ENCODE results near the gene SLC25A31. TPM values are rescaled to one million over a fixed set of nuclear protein-coding genes. Genes with fewer than 3 reads are reported as not detected.

The SLC25A31 gene
- total and polyA plus RNA-seq, 2 of the 13 experiments (the other 11 are each of a cell fraction or from before 2014, with no cell fraction given) = 0.04 TPM; not detected in 1

DNA sequence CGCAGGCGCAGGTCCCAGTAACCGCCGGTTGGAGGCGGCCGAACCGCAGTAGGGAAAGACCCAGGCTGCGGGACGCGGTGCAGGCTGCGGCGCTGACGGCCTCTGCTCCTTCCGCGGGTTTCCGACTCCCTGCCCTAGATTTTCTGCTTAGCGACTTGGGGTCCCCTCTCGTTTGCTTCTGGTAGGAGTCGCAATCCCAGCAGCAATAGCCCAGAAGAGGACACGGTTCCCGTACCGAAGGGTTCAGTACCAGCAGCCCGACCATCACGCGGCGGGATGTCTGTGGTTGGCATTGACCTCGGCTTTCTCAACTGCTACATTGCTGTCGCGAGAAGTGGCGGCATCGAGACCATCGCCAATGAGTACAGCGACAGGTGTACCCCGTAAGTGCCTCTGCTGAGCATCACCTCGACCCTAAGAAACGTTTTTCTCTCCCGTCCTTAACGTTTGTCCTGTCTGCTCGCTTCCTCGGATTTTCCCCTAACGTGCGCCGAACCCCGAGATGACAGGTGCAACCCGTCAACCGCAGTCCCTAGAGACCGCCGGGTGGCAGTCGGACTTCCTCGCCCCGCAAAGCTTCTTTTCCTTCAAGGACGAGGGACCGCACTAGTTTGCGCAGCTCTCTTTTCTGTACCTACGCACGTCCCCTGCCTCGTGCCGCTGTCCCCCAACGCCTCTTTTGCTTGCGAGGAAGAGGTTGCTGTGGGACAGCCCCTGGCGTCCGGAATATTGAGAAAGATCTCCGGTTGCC lies 52.2 kb downstream of the SLC25A31 start, which contains the start of gene HSPA4L (continued):
- TF ChIP-seq HNF4G (IDR thresholded peaks at IDR 0.05; ENCODE audit: borderline replicate concordance, low read depth, low read length) = no peak
- TF ChIP-seq HNF4G (CRISPR knock-in tag; IDR thresholded peaks at IDR 0.05; ENCODE audit: borderline replicate concordance, low read depth) = 0 out of 2 replicates have a peak, but pooled peaks have one; percentile 44
- peak; percentile 77 for TF ChIP-seq KMT2A (CRISPR knock-in tag; IDR thresholded peaks at IDR 0.05)
- peak; percentile 27; the same call in 1 of the 2 replicates for TF ChIP-seq KLF13 (CRISPR knock-in tag; IDR thresholded peaks at IDR 0.05)
- 0 out of 2 replicates have a peak, but pooled peaks have one; percentile 34 for TF ChIP-seq SRY (CRISPR knock-in tag; IDR thresholded peaks at IDR 0.05)
- TF ChIP-seq, protein P1, sequence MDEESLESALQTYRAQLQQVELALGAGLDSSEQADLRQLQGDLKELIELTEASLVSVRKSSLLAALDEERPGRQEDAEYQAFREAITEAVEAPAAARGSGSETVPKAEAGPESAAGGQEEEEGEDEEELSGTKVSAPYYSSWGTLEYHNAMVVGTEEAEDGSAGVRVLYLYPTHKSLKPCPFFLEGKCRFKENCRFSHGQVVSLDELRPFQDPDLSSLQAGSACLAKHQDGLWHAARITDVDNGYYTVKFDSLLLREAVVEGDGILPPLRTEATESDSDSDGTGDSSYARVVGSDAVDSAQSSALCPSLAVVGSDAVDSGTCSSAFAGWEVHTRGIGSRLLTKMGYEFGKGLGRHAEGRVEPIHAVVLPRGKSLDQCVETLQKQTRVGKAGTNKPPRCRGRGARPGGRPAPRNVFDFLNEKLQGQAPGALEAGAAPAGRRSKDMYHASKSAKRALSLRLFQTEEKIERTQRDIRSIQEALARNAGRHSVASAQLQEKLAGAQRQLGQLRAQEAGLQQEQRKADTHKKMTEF (CRISPR knock-in tag; IDR thresholded peaks at IDR 0.05) = peak; percentile 48; the same call in 1 of the 2 replicates
- TF ChIP-seq, protein P2, sequence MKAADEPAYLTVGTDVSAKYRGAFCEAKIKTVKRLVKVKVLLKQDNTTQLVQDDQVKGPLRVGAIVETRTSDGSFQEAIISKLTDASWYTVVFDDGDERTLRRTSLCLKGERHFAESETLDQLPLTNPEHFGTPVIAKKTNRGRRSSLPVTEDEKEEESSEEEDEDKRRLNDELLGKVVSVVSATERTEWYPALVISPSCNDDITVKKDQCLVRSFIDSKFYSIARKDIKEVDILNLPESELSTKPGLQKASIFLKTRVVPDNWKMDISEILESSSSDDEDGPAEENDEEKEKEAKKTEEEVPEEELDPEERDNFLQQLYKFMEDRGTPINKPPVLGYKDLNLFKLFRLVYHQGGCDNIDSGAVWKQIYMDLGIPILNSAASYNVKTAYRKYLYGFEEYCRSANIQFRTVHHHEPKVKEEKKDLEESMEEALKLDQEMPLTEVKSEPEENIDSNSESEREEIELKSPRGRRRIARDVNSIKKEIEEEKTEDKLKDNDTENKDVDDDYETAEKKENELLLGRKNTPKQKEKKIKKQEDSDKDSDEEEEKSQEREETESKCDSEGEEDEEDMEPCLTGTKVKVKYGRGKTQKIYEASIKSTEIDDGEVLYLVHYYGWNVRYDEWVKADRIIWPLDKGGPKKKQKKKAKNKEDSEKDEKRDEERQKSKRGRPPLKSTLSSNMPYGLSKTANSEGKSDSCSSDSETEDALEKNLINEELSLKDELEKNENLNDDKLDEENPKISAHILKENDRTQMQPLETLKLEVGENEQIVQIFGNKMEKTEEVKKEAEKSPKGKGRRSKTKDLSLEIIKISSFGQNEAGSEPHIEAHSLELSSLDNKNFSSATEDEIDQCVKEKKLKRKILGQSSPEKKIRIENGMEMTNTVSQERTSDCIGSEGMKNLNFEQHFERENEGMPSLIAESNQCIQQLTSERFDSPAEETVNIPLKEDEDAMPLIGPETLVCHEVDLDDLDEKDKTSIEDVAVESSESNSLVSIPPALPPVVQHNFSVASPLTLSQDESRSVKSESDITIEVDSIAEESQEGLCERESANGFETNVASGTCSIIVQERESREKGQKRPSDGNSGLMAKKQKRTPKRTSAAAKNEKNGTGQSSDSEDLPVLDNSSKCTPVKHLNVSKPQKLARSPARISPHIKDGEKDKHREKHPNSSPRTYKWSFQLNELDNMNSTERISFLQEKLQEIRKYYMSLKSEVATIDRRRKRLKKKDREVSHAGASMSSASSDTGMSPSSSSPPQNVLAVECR (CRISPR knock-in tag; IDR thresholded peaks at IDR 0.05; ENCODE audit: borderline replicate concordance) = peak; percentile 55; the same call in 1 of the 2 replicates
- TF ChIP-seq ZNF619 (CRISPR knock-in tag; IDR thresholded peaks at IDR 0.05) = no peak
- TF ChIP-seq JDP2 (CRISPR knock-in tag; IDR thresholded peaks at IDR 0.05; ENCODE audit: borderline replicate concordance) = no peak
- TF ChIP-seq, protein P3, sequence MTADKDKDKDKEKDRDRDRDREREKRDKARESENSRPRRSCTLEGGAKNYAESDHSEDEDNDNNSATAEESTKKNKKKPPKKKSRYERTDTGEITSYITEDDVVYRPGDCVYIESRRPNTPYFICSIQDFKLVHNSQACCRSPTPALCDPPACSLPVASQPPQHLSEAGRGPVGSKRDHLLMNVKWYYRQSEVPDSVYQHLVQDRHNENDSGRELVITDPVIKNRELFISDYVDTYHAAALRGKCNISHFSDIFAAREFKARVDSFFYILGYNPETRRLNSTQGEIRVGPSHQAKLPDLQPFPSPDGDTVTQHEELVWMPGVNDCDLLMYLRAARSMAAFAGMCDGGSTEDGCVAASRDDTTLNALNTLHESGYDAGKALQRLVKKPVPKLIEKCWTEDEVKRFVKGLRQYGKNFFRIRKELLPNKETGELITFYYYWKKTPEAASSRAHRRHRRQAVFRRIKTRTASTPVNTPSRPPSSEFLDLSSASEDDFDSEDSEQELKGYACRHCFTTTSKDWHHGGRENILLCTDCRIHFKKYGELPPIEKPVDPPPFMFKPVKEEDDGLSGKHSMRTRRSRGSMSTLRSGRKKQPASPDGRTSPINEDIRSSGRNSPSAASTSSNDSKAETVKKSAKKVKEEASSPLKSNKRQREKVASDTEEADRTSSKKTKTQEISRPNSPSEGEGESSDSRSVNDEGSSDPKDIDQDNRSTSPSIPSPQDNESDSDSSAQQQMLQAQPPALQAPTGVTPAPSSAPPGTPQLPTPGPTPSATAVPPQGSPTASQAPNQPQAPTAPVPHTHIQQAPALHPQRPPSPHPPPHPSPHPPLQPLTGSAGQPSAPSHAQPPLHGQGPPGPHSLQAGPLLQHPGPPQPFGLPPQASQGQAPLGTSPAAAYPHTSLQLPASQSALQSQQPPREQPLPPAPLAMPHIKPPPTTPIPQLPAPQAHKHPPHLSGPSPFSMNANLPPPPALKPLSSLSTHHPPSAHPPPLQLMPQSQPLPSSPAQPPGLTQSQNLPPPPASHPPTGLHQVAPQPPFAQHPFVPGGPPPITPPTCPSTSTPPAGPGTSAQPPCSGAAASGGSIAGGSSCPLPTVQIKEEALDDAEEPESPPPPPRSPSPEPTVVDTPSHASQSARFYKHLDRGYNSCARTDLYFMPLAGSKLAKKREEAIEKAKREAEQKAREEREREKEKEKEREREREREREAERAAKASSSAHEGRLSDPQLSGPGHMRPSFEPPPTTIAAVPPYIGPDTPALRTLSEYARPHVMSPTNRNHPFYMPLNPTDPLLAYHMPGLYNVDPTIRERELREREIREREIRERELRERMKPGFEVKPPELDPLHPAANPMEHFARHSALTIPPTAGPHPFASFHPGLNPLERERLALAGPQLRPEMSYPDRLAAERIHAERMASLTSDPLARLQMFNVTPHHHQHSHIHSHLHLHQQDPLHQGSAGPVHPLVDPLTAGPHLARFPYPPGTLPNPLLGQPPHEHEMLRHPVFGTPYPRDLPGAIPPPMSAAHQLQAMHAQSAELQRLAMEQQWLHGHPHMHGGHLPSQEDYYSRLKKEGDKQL (CRISPR knock-in tag; IDR thresholded peaks at IDR 0.05; ENCODE audit: low read depth) = no peak
- peak; percentile 16; the same call in 1 of the 2 replicates for TF ChIP-seq ZNF230 (CRISPR knock-in tag; IDR thresholded peaks at IDR 0.05)
- TF ChIP-seq, protein P4, sequence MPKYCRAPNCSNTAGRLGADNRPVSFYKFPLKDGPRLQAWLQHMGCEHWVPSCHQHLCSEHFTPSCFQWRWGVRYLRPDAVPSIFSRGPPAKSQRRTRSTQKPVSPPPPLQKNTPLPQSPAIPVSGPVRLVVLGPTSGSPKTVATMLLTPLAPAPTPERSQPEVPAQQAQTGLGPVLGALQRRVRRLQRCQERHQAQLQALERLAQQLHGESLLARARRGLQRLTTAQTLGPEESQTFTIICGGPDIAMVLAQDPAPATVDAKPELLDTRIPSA (CRISPR knock-in tag; IDR thresholded peaks at IDR 0.05; ENCODE audit: borderline replicate concordance) = peak; percentile 45; the same call in 1 of the 2 replicates
- peak; percentile 76 for TF ChIP-seq TAF1 (CRISPR knock-in tag; IDR thresholded peaks at IDR 0.05)
- TF ChIP-seq DMAP1 (CRISPR knock-in tag; IDR thresholded peaks at IDR 0.05) = peak; percentile 56
- TF ChIP-seq RBAK (CRISPR knock-in tag; IDR thresholded peaks at IDR 0.05) = no peak
- TF ChIP-seq, protein P5, sequence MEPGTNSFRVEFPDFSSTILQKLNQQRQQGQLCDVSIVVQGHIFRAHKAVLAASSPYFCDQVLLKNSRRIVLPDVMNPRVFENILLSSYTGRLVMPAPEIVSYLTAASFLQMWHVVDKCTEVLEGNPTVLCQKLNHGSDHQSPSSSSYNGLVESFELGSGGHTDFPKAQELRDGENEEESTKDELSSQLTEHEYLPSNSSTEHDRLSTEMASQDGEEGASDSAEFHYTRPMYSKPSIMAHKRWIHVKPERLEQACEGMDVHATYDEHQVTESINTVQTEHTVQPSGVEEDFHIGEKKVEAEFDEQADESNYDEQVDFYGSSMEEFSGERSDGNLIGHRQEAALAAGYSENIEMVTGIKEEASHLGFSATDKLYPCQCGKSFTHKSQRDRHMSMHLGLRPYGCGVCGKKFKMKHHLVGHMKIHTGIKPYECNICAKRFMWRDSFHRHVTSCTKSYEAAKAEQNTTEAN (CRISPR knock-in tag; conservative IDR thresholded peaks at IDR 0.05) = no peak

Data from HepG2 (cell line).